H1 (cell line): ENCODE measurements around the gene LITAF. TPM values are rescaled to one million over a fixed set of nuclear protein-coding genes. Genes with fewer than 3 reads are reported as not detected.

Experiments used
- CTCF ChIA-PET: fragments of 300-600 bp; sonication (Branson Sonifier 250); formaldehyde crosslinking; loops from one replicate; lab custom pipeline; 2021; ENCODE audit not compliant: partially characterized antibody; lab: Charles Lee
- POLR2A ChIA-PET: fragments of 300-600 bp; sonication (Branson Sonifier 250); formaldehyde crosslinking; loops from one replicate; lab custom pipeline; 2021; ENCODE audit warnings: inconsistent platforms; ENCODE audit not compliant: partially characterized antibody; lab: Charles Lee
- DNase-seq, 2 experiments: peaks; one replicate each; pipeline versions ENCODE4 v3.0.0 to v3.0.0-alpha.2; 2010 to 2022; ENCODE audit warnings: low spot score in 2 of 2, low read depth in 1 of 2, mixed read lengths in 1 of 2
- FAIRE-seq: peaks from 2 replicates; lab custom pipeline; 2011; peaks lifted over from hg19 to GRCh38; lab: Jason Lieb, UNC
- H2AFZ ChIP-seq: 2 replicates; pipeline ENCODE4 v1.8.1; 2012; ENCODE audit warnings: low read length, inconsistent platforms
- H2AK5ac ChIP-seq: 2 replicates; pipeline ENCODE4 v1.6.1; 2013; ENCODE audit warnings: low read depth, low read length
- H2BK120ac ChIP-seq: replicated peaks from 2 replicates; pipeline ENCODE3; 2013; ENCODE audit warnings: low read depth, low read length, inconsistent platforms
- H2BK12ac ChIP-seq: 2 replicates; pipeline ENCODE4 v1.6.1; 2013; ENCODE audit warnings: low read depth, low read length
- H2BK15ac ChIP-seq: 2 replicates; pipeline ENCODE4 v1.6.1; 2013; ENCODE audit warnings: low read length
- H2BK20ac ChIP-seq: 2 replicates; pipeline ENCODE4 v1.6.1; 2013; ENCODE audit warnings: low read length
- H2BK5ac ChIP-seq: 2 replicates; pipeline ENCODE4 v1.6.1; 2013; ENCODE audit warnings: low read depth, low read length
- H3K14ac ChIP-seq: 2 replicates; pipeline ENCODE4 v1.6.1; 2013; ENCODE audit warnings: inconsistent platforms; ENCODE audit not compliant: insufficient read length
- H3K18ac ChIP-seq: 2 replicates; pipeline ENCODE4 v1.6.1; 2013; ENCODE audit warnings: low read length; ENCODE audit errors: extremely low read depth
- H3K23ac ChIP-seq: 2 replicates; pipeline ENCODE4 v1.6.1; 2013; ENCODE audit warnings: inconsistent platforms; ENCODE audit not compliant: insufficient read length
- H3K23me2 ChIP-seq: 2 replicates; pipeline ENCODE4 v1.6.1; 2013; ENCODE audit warnings: low read depth, low read length
- H3K27ac ChIP-seq: 2 replicates; pipeline ENCODE4 v1.6.1; 2011; ENCODE audit warnings: low read depth, low read length, inconsistent platforms
- H3K27me3 ChIP-seq, 4 experiments: replicated peaks in 1 of 4; 1 replicate in 1 of 4; 2 replicates in 3 of 4; pipeline versions ENCODE4 v1.6.1 to v1.8.1; 2011 to 2013; ENCODE audit warnings: low read length in 3 of 4, mild to moderate bottlenecking in 3 of 4, inconsistent platforms in 2 of 4, mixed read lengths in 2 of 4, moderate library complexity in 1 of 4; ENCODE audit not compliant: control insufficient read depth in 3 of 4, insufficient read depth in 3 of 4; ENCODE audit errors: extremely low read depth in 1 of 4
- H3K36me3 ChIP-seq, 4 experiments: 2 replicates each; pipeline versions ENCODE4 v1.6.1 to v1.8.1; 2011 to 2013; ENCODE audit warnings: mild to moderate bottlenecking in 4 of 4, low read length in 3 of 4, moderate library complexity in 2 of 4, control low read depth in 1 of 4, inconsistent platforms in 1 of 4; ENCODE audit not compliant: insufficient read depth in 4 of 4, control insufficient read depth in 2 of 4
- H3K4ac ChIP-seq: replicated peaks from 2 replicates; pipeline ENCODE3; 2013; ENCODE audit warnings: low read length, low read depth, mixed read lengths, inconsistent platforms; ENCODE audit not compliant: insufficient read length
- H3K4me1 ChIP-seq, 4 experiments: replicated peaks in 1 of 4; 1 replicate in 1 of 4; 2 replicates in 3 of 4; pipeline versions ENCODE4 v1.6.1 to v1.8.1; 2011 to 2013; ENCODE audit warnings: low read length in 3 of 4, inconsistent platforms in 2 of 4, mixed read lengths in 1 of 4; ENCODE audit not compliant: insufficient read depth in 4 of 4, control insufficient read depth in 3 of 4
- H3K4me2 ChIP-seq, 2 experiments: 2 replicates each; pipeline versions ENCODE4 v1.6.1 to v1.8.1; 2011 to 2013; ENCODE audit warnings: low read depth in 2 of 2, low read length in 2 of 2, control low read depth in 1 of 2, inconsistent platforms in 1 of 2, mild to moderate bottlenecking in 1 of 2; ENCODE audit not compliant: insufficient read depth in 1 of 2
- H3K4me3 ChIP-seq, 4 experiments: fragments of 200-600, 300-600 bp in 1 of 4; sonication (generic), shearing (Covaris generic), sonication (Bioruptor Twin) in 1 of 4; 2 replicates each; pipeline versions ENCODE4 v1.5.1 to v1.8.1; 2011 to 2016; ENCODE audit warnings: low read length in 4 of 4, low read depth in 3 of 4, control low read depth in 2 of 4, inconsistent platforms in 2 of 4, mild to moderate bottlenecking in 2 of 4, mixed read lengths in 1 of 4, moderate library complexity in 1 of 4; ENCODE audit not compliant: insufficient read depth in 2 of 4; ENCODE audit errors: extremely low read depth in 1 of 4
- H3K56ac ChIP-seq: replicated peaks from 2 replicates; pipeline ENCODE3; 2013; ENCODE audit warnings: low read depth, mild to moderate bottlenecking, mixed read lengths, low read length, inconsistent platforms; ENCODE audit not compliant: insufficient read length
- H3K79me1 ChIP-seq: 2 replicates; pipeline ENCODE4 v1.6.1; 2013; ENCODE audit warnings: low read depth, low read length, control low read depth
- H3K79me2 ChIP-seq, 2 experiments: 2 replicates each; pipeline versions ENCODE4 v1.6.1 to v1.8.1; 2012 to 2013; ENCODE audit warnings: low read length in 2 of 2, mild to moderate bottlenecking in 2 of 2, inconsistent platforms in 1 of 2; ENCODE audit not compliant: insufficient read depth in 2 of 2, control insufficient read depth in 1 of 2
- H3K9ac ChIP-seq, 4 experiments: replicated peaks in 1 of 4; 1 replicate in 1 of 4; 2 replicates in 3 of 4; pipeline versions ENCODE4 v1.6.1 to v1.8.1; 2011 to 2013; ENCODE audit warnings: low read depth in 3 of 4, low read length in 3 of 4, control low read depth in 2 of 4, mild to moderate bottlenecking in 2 of 4, moderate library complexity in 2 of 4, inconsistent platforms in 1 of 4; ENCODE audit errors: extremely low read depth in 1 of 4
- H3K9me3 ChIP-seq, 2 experiments: 2 replicates each; pipeline versions ENCODE4 v1.6.1 to v1.8.1; 2012 to 2013; ENCODE audit warnings: mild to moderate bottlenecking in 2 of 2, moderate library complexity in 2 of 2, control low read depth in 1 of 2, inconsistent platforms in 1 of 2, low read depth in 1 of 2, low read length in 1 of 2, mixed read lengths in 1 of 2; ENCODE audit not compliant: insufficient read depth in 2 of 2
- H4K20me1 ChIP-seq, 2 experiments: replicated peaks in 1 of 2; 2 replicates each; pipeline versions ENCODE3 to v1.8.1; 2011 to 2013; ENCODE audit warnings: inconsistent platforms in 2 of 2, low read length in 2 of 2, mild to moderate bottlenecking in 1 of 2; ENCODE audit not compliant: insufficient read depth in 2 of 2, control insufficient read depth in 1 of 2
- H4K5ac ChIP-seq: 2 replicates; pipeline ENCODE4 v1.6.1; 2013; ENCODE audit warnings: low read length, low read depth, mixed read lengths, inconsistent platforms; ENCODE audit not compliant: insufficient read length
- H4K8ac ChIP-seq: 2 replicates; pipeline ENCODE4 v1.8.0; 2013; ENCODE audit warnings: mild to moderate bottlenecking, moderate library complexity, low read length, inconsistent platforms; ENCODE audit not compliant: insufficient read depth; ENCODE audit errors: extremely low read depth
- H4K91ac ChIP-seq: replicated peaks from 2 replicates; pipeline ENCODE3; 2013; ENCODE audit warnings: low read length, mixed read lengths, inconsistent platforms; ENCODE audit not compliant: insufficient read length
- BRCA1 ChIP-seq: IDR thresholded peaks from 2 replicates; pipeline ENCODE4 v1.6.1; 2012; ENCODE audit warnings: low read depth, low read length, improper control_type of control experiment
- CEBPB ChIP-seq: IDR thresholded peaks from 2 replicates; pipeline ENCODE4 v1.6.1; 2012; ENCODE audit warnings: low read depth, low read length
- CREB1 ChIP-seq: IDR thresholded peaks from 2 replicates; pipeline ENCODE4 v1.6.1; 2012; ENCODE audit warnings: inconsistent platforms
- EP300 ChIP-seq, 2 experiments: IDR thresholded peaks; 1 replicate in 1 of 2; 2 replicates in 1 of 2; pipeline ENCODE4 v1.6.1; 2011 to 2012; ENCODE audit warnings: low read depth in 2 of 2, low read length in 2 of 2, mild to moderate bottlenecking in 2 of 2, borderline replicate concordance in 1 of 2, inconsistent platforms in 1 of 2, moderate library complexity in 1 of 2
- HDAC2 ChIP-seq, 2 experiments: fragments of 300-600 bp in 1 of 2; sonication (generic) in 1 of 2; IDR thresholded peaks; 2 replicates each; pipeline ENCODE4 v1.6.1; 2011 to 2012; ENCODE audit warnings: low read depth in 2 of 2, low read length in 2 of 2, mild to moderate bottlenecking in 2 of 2, moderate library complexity in 2 of 2, borderline replicate concordance in 1 of 2, inconsistent platforms in 1 of 2
- JUN ChIP-seq: IDR thresholded peaks from 2 replicates; pipeline ENCODE4 v1.6.1; 2011; ENCODE audit warnings: low read depth, mild to moderate bottlenecking, improper control_type of control experiment, low read length
- JUND ChIP-seq: IDR thresholded peaks from 2 replicates; pipeline ENCODE4 v1.6.1; 2011; ENCODE audit warnings: mild to moderate bottlenecking, improper control_type of control experiment, low read length
- POLR2AphosphoS5 ChIP-seq: IDR thresholded peaks from 2 replicates; pipeline ENCODE4 v1.6.1; 2011; ENCODE audit warnings: low read depth, low read length
- POU5F1 ChIP-seq: IDR thresholded peaks from 2 replicates; pipeline ENCODE4 v1.6.1; 2011; ENCODE audit warnings: low read depth, mild to moderate bottlenecking, low read length, moderate library complexity
- RFX5 ChIP-seq: IDR thresholded peaks from 2 replicates; pipeline ENCODE4 v1.6.1; 2011; ENCODE audit warnings: low read depth, low read length, improper control_type of control experiment, borderline replicate concordance
- SP1 ChIP-seq: IDR thresholded peaks from 2 replicates; pipeline ENCODE4 v1.6.1; 2011; ENCODE audit warnings: low read depth, low read length
- TCF12 ChIP-seq: IDR thresholded peaks from 2 replicates; pipeline ENCODE4 v1.6.1; 2011; ENCODE audit warnings: low read depth, mild to moderate bottlenecking, low read length
- TEAD4 ChIP-seq: IDR thresholded peaks from 2 replicates; pipeline ENCODE4 v1.6.1; 2012; ENCODE audit warnings: low read depth, low read length, inconsistent platforms, mixed read lengths
- WGBS, 2 experiments: shearing (Covaris generic) in 1 of 2; methylation state at CpG; one replicate each; pipeline versions ENCODE4 v1.1.6 to v1.1.7; 2013 to 2015; ENCODE audit warnings: low lambda C conversion rate in 2 of 2, mixed read lengths in 2 of 2, inconsistent platforms in 1 of 2, low coverage in 1 of 2, missing lambda C conversion rate in 1 of 2; ENCODE audit not compliant: insufficient replicate concordance in 2 of 2, insufficient coverage in 1 of 2, insufficient read length in 1 of 2; ENCODE audit errors: extremely low coverage in 1 of 2, missing lambda C conversion rate in 1 of 2; 5-methylcytosine and 5-hydroxymethylcytosine counted together
- polyA plus RNA-seq, 7 experiments: library from polyadenylated mRNA; depleted of rRNA in 3 of 7; stranded (reverse) in 5 of 7; unstranded in 2 of 7; fragments of >200 nt in 5 of 7; fragments of 200-250 nt in 2 of 7; gene quantifications; 1 replicate in 5 of 7; 2 replicates in 1 of 7; 4 replicates in 1 of 7; pipeline versions ENCODE4 v1.2.1 to v1.2.3, GENCODE V29; 2011 to 2013; ENCODE audit warnings: missing spikeins in 2 of 7, mixed read lengths in 2 of 7
- total RNA-seq: library from RNA; stranded (reverse); fragmentation: NEBNext Ultra II Directional; extraction: Animal tissue kit (Norgen Biotek cat#: 25700); gene quantifications from 2 replicates; pipeline ENCODE4 v1.2.1, GENCODE V29; 2021

LITAF gene
- total and polyA plus RNA-seq, 2 of the 8 experiments (the other 6 are each of a cell fraction or from before 2014, with no cell fraction given) = 165 to 205 TPM

GRCh38 chr16:11582157-11582814 is 4.4 kb downstream of the LITAF start:
- Histone ChIP-seq H4K91ac (no peak overlapping the region), H3K9ac (no peak overlapping the region), H3K23ac (no peak overlapping the region), H3K14ac (no peak overlapping the region), H3K27ac (no peak overlapping the region), H3K4me1 (peaks cover 9 to 35% (median 27%) of the 10 kb centered on the region in 4 experiments), H3K36me3 (peaks cover 0 to 2% (median 0%) of the 10 kb centered on the region in 4 experiments; a peak in 1 of 8 replicates), H3K9me3 (no peaks in the 10 kb centered on the region; a peak in 1 of 4 replicates), H3K4me2 (peak overlapping the region; percentile 53 to 82), H3K79me1 (peaks cover 12% of the 10 kb centered on the region), H4K8ac (no peak overlapping the region), H4K20me1 (peaks cover 0 to 6% of the 10 kb centered on the region in 2 experiments), H2BK5ac (no peak overlapping the region), H3K23me2 (peaks cover 7% of the 10 kb centered on the region), H2BK15ac (no peak overlapping the region), H3K4me3 (peak overlapping the region in 3 of 4 experiments; percentile 4 to 48 (median 26); a peak in 5 of 8 replicates), H3K27me3 (peaks cover 4 to 21% (median 13%) of the 10 kb centered on the region in 4 experiments), H3K4ac (no peak overlapping the region), H2AK5ac (no peak overlapping the region), H3K18ac (no peak overlapping the region), H2BK12ac (no peak overlapping the region), H2BK20ac (no peak overlapping the region), H3K56ac (no peak overlapping the region), H2AFZ (no peak overlapping the region), H3K79me2 (peaks cover 12 to 76% of the 10 kb centered on the region in 2 experiments), H4K5ac (no peak overlapping the region), H2BK120ac (no peak overlapping the region)
- ChIA-PET CTCF (interaction anchor here (1.0 to 4.2 kb wide), 10 partner anchors 12 to 620 kb away, joined by 3 to 24 read pairs (median 4); no protein-coding TSS in a partner anchor), POLR2A (interaction anchor here (0.9 to 3.1 kb wide), 8 partner anchors 13 to 54 kb away, joined by 3 to 12 read pairs (median 4); no protein-coding TSS in a partner anchor)
- FAIRE-seq (no peak), DNase-seq (no peak)
- WGBS, 2 experiments = 2% methylated on average over 7 of the region's 7 CpGs; no CpG with 5 or more reads in 1 of the 2 experiments
- no peak for TF ChIP-seq CREB1
- no peak for TF ChIP-seq JUN
- TF ChIP-seq EP300 (IDR thresholded peaks at IDR 0.05; ENCODE audit: borderline replicate concordance in 1 of 2, low read depth in 2 of 2, low read length in 2 of 2) = no peak; a peak in 1 of 3 replicates
- no peak for TF ChIP-seq POLR2AphosphoS5
- no peak for TF ChIP-seq JUND
- 0 out of 2 replicates have a peak, but pooled peaks have one; percentile 19 for TF ChIP-seq TCF12
- peak; percentile 73 for TF ChIP-seq POU5F1
- no peak for TF ChIP-seq BRCA1
- no peak for TF ChIP-seq RFX5
- TF ChIP-seq HDAC2 (IDR thresholded peaks at IDR 0.05; ENCODE audit: borderline replicate concordance in 1 of 2, low read depth in 2 of 2, low read length in 2 of 2) = peak in 1 of 2 experiments; percentile 69; a peak in 1 of 4 replicates
- no peak for TF ChIP-seq CEBPB
- TF ChIP-seq TEAD4 = no peak
- no peak for TF ChIP-seq SP1
